Measurements from ENCODE around the gene PARP2.
A peak's percentile ranks its signal among the peaks of the same experiment; 100 is the strongest.
"Not testable (repeated sequence)": the region's sequence is repeated elsewhere in the genome, so short reads cannot be mapped to it uniquely, and the experiment has no call there.

Gene PARP2

DNA sequence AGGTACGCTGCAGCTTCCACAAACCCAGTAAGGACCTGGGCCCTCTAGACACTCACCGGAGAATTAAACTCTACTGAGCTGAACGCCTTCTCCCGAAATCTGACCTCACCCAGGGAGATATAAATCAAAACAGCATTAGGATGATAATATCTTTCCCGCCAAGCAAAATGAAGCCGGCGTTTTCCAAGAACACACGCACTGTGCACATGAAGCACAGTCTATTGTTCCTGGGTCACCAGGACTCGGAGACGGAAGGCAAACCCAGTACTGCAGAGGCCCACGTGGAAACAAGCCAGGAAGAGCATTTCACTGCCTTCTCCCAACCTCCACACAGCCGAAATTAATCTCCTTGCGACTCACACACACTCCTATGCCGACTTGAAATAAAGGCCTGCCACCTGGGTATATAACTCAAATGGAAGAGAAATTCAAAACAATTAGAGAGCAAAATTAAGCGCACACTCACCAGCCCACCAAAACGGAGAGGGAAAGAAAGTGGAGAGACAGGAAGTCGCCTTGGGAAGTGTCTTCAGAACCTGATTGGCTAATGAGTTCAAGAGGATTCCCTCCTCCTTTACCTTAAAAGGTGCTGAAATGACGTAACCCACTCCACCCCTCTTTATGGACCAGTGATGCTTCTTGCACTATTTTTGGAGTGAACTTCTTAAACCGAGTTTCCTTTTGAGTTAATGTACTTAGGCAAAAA lies 10.5 kb upstream of the PARP2 start, which contains the start of gene CCNB1IP1:
TSS of gene CCNB1IP1 (minus strand) at position 492 of the 706 bp plus-strand sequence. CDS start 16,756 bp downstream, outside the sequence.
- ATAC-seq: peak; percentile 98
- Mint-ChIP-seq H3K27me3 (no peaks in the 10 kb centered on the region), H3K4me3 (peak within 1 kb of the TSS; percentile 83 to 95), H3K27ac (peak within 1 kb of the TSS; percentile 87 to 88), H3K9me3 (no peaks in the 10 kb centered on the region), H3K4me1 (peaks cover 41% of the 10 kb centered on the region)
- peak; percentile 24 to 34 for DNase-seq

DNA sequence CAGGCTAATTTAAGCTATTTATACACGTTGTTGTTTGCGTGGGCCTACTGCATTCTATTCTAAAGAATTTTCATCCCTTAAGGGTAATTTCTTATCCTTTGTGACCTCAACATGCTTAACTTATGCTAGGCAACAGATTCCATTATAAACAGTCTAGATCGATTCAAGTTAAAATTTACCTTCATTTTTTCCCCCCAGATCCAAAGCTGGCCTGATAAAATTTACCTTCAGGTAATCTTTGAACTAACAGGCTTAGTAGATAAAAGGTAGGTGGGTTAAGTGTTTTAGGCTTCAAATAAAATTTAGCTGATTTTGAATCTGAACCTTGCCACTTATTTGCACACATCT lies 10.0 kb upstream of the PARP2 start:
- peak overlapping the region; percentile 87 to 88 for H3K27ac Mint-ChIP-seq
- no peaks in the 10 kb centered on the region for H3K9me3 Mint-ChIP-seq
- peaks cover 38% of the 10 kb centered on the region for H3K4me1 Mint-ChIP-seq
- no peaks in the 10 kb centered on the region for H3K27me3 Mint-ChIP-seq
- H3K4me3 Mint-ChIP-seq: peak overlapping the region; percentile 83 to 95
- no peak for DNase-seq
- peak; percentile 27 for ATAC-seq

DNA sequence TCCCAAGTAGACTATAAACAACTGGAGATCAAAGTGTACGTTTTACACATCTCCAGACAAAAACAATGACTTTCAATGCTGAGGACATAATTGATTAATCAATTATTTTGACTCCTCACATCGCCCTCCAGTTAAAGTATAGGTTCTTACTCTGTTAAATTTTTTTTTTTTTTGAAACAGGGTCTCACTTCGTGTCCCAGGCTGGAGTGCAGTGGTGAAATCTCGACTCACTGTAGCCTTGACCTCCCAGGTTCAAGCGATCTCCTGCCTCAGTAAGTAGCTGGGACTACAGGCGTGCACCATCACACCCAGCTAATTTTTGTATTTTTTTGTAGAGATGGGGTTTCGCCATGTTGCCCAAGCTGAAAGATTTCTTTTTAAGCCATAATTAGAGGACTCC lies 9.4 kb upstream of the PARP2 start:
- H3K27ac Mint-ChIP-seq: peak overlapping the region in 1 of 2 donors; percentile 87
- no peak for ATAC-seq
- H3K9me3 Mint-ChIP-seq: no peaks in the 10 kb centered on the region
- H3K4me3 Mint-ChIP-seq: no peak overlapping the region
- no peaks in the 10 kb centered on the region for H3K27me3 Mint-ChIP-seq
- H3K4me1 Mint-ChIP-seq: peaks cover 33% of the 10 kb centered on the region
- no peak for DNase-seq

DNA sequence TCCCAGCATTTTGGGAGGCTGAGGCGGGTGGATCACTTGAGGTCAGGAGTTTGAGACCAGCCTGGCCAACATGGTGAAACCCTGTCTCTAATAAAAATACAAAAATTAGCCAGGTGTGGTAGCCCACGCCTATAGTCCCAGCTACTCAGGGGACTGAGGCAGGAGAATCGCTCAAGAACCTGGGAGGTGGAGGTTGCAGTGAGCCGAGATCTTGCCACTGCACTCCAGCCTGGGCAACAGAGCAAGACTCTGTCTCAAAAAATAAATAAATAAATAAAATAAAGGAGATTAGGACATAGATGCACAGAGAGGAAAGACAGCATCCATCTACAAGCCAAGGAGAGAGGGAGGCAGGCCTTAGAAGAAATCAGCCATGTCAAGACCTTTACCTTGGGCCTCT lies 2.4 kb upstream of the PARP2 start:
- ATAC-seq, H3K9me3 Mint-ChIP-seq, H3K27ac Mint-ChIP-seq, H3K27me3 Mint-ChIP-seq, H3K4me3 Mint-ChIP-seq, DNase-seq: not testable (repeated sequence)
- peaks cover 22% of the 10 kb centered on the region for H3K4me1 Mint-ChIP-seq

DNA sequence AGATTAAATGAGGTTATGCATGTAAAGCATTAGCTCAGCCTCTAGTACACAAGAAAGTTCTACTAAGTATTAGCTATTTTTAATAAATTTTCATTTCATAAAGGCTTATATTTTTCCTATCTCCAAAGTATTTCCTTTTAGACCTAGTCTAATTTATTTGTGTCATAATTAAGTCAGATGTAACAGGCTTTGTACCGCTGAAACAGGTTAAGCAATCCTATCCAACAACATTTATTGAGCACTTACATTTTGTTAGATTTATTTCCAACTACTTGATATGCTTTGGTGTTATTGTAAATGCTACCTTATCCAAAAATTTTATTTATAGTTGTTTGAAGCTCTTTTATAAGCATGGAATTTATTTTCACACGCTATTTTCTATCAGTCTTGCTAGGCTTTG lies 1.8 kb upstream of the PARP2 start:
- no peak for DNase-seq
- Mint-ChIP-seq H3K27me3 (no peaks in the 10 kb centered on the region), H3K9me3 (no peaks in the 10 kb centered on the region), H3K4me1 (peaks cover 22% of the 10 kb centered on the region), H3K4me3 (no peak overlapping the region), H3K27ac (peak overlapping the region in 1 of 2 donors; percentile 86)
- no peak for ATAC-seq

DNA sequence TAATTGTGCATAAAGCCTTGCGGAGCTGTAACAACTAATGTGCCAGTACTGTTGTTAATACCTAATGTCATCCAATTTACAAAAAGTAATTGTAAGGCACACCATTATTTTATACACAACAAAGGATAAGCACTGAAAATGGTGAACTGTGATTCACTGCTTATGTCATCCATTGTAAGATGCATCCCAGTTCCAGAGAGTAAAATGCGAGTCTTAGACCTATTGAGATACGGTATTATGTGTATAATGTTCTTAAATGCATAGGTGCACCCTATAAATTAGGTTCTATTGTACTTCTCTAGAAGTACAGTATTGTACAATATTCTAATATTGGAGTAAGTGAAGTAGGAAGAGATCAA lies 406 bp downstream of the PARP2 start:
- Mint-ChIP-seq H3K27me3 (no peaks in the 10 kb centered on the region), H3K9me3 (no peaks in the 10 kb centered on the region), H3K4me3 (peak overlapping the region; percentile 87 to 93), H3K27ac (peak overlapping the region; percentile 91 to 98), H3K4me1 (peaks cover 22% of the 10 kb centered on the region)
- DNase-seq (no peak), ATAC-seq (no peak)

DNA sequence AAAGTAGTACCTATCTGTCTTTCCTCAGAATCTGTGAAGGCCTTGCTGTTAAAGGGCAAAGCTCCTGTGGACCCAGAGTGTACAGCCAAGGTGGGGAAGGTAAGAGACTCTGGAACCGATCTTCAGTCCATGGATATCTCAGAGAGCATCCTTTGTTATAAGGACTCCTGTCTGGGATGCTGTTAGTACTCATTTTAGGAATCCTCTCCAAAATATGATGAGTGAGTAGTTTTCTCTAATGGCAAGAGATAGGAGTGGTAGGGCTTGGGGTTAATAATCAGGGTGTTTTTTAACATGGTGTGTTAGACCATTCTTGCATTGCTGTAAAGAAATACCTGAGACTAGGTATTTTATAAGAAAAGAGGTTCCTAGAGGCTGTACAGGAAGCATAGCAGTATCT lies 1.9 kb downstream of the PARP2 start:
- Mint-ChIP-seq H3K27me3 (no peaks in the 10 kb centered on the region), H3K4me3 (no peak overlapping the region), H3K27ac (peak overlapping the region in 1 of 2 donors; percentile 23), H3K4me1 (peaks cover 22% of the 10 kb centered on the region), H3K9me3 (no peaks in the 10 kb centered on the region)
- DNase-seq (no peak), ATAC-seq (no peak)

DNA sequence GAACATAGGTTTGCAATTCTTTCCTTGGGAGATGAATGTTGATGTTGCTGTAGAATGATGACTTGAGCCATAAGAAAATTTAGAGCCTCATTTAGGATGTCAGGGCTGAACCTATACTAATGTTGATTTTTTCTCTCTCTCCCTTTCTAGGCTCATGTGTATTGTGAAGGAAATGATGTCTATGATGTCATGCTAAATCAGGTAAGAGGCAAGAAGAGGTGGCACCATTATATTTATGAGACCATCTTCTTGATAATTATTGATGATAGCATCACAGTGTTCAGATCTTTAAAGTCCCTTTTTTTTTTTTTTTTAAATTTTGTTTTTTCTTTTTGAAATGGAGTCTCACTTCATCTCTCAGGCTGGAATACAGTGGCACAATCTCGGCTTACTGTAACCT lies 3.3 kb downstream of the PARP2 start:
- Mint-ChIP-seq H3K27ac (peak overlapping the region in 1 of 2 donors; percentile 86), H3K27me3 (no peaks in the 10 kb centered on the region), H3K4me3 (no peak overlapping the region)

DNA sequence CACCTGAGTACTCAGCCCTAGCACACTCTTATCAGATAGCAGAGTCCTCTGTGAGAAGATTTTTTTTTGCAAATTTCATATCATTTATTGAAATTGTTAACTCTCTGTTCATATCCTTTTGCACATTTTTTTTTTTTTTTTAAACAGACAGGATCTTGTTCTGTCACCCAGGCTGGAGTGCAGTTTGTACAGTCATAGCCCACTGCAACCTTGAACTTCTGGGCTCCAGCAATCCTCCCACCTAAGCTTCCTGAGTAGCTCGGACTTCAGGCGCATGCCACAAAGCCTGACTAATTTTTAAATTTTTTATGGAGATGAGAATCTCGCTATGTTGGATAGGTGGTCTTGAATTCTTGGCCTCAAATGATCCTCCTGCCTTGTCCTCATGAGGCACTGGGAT lies 4.3 kb downstream of the PARP2 start:
- H3K9me3 Mint-ChIP-seq: no peaks in the 10 kb centered on the region
- ATAC-seq (no peak), DNase-seq (no peak)
- H3K4me1 Mint-ChIP-seq: peaks cover 22% of the 10 kb centered on the region
- no peaks in the 10 kb centered on the region for H3K27me3 Mint-ChIP-seq
- no peak overlapping the region for H3K27ac Mint-ChIP-seq
- no peak overlapping the region for H3K4me3 Mint-ChIP-seq

More for the DNA sequence above, 3.3 kb downstream of the PARP2 start:
- ATAC-seq (no peak), DNase-seq (no peak)
- Mint-ChIP-seq H3K4me1 (peaks cover 22% of the 10 kb centered on the region), H3K9me3 (no peaks in the 10 kb centered on the region)

DNA sequence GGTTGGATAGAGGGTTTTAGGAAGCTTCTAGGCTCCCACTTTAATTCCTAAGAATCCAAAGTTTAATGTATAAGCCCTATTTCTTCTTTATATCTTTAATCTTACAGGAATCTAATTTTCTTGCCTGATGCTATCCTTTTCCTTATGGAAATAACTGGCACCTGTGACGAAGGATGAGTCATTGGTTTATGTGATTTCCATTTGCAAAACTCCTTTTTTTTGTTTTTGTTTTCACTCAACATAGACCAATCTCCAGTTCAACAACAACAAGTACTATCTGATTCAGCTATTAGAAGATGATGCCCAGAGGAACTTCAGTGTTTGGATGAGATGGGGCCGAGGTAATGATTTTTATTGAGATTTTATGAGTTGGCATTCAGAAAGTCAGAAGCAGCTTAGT lies 6.8 kb downstream of the PARP2 start:
- Mint-ChIP-seq H3K4me1 (peaks cover 6% of the 10 kb centered on the region), H3K27ac (no peak overlapping the region), H3K4me3 (no peak overlapping the region), H3K27me3 (no peaks in the 10 kb centered on the region), H3K9me3 (no peaks in the 10 kb centered on the region)
- no peak for DNase-seq
- no peak for ATAC-seq

DNA sequence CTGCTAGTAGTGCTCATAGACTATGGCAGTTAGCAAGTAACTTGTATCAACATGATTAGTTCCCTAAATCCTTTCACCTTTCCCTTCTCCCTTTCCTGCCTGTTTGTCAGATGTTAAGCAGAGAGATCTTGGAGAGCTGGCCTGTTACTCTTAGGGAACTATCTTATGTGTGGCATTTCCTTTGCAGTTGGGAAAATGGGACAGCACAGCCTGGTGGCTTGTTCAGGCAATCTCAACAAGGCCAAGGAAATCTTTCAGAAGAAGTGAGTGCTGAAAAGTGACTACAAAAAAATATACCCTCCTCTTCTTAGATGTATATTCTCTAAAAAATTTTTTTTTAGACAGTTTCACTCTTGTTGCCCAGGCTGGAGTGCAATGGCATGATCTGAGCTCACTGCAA lies 7.4 kb downstream of the PARP2 start:
- ATAC-seq (no peak), DNase-seq (no peak)
- no peaks in the 10 kb centered on the region for H3K9me3 Mint-ChIP-seq
- H3K4me3 Mint-ChIP-seq: no peak overlapping the region
- H3K4me1 Mint-ChIP-seq: peaks cover 4% of the 10 kb centered on the region
- no peak overlapping the region for H3K27ac Mint-ChIP-seq
- H3K27me3 Mint-ChIP-seq: no peaks in the 10 kb centered on the region

DNA sequence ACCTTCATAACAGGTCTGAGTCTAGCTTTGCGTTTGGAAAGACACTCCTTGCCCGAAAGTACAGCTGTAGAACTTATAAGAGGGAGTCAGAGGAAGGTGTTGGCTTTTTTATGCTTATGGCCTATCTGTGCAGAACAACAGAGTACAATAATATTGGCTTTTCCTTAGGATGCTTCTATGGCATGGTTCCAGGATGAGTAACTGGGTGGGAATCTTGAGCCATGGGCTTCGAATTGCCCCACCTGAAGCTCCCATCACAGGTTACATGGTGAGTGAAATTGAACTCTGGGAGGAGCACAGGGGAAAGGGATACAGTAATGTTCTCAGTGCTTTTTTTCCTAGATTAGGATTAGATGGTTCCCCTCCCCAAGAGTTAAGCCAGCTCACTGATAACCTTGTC lies 13.0 kb downstream of the PARP2 start:
- Mint-ChIP-seq H3K27ac (peak overlapping the region in 1 of 2 donors; percentile 17), H3K4me1 (peaks cover 17% of the 10 kb centered on the region), H3K9me3 (no peaks in the 10 kb centered on the region), H3K4me3 (no peak overlapping the region), H3K27me3 (no peaks in the 10 kb centered on the region)
- no peak for ATAC-seq
- DNase-seq: no peak

DNA sequence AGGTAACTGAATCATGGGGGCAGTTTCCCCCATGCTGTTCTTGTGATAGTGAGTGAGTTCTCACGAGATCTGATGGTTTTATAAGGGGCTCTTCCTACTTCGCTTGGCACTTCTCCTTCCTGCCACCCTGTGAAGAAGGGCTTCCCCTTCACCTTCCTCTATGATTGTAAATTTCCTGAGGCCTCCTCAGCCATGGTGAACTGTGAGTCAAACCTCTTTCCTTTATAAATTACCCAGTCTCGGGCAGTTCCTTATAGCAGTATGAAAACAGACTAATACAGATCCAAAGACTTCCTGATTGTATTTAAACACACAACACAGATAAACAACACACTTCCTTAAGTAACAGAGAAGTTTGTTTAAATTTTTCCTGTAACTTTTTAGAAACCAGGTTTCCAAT lies 15.0 kb downstream of the PARP2 start:
- not testable (repeated sequence) for ATAC-seq, H3K27me3 Mint-ChIP-seq, H3K4me3 Mint-ChIP-seq, DNase-seq, H3K9me3 Mint-ChIP-seq
- Mint-ChIP-seq H3K4me1 (peaks cover 22% of the 10 kb centered on the region), H3K27ac (peak overlapping the region; percentile 56 to 72)

DNA sequence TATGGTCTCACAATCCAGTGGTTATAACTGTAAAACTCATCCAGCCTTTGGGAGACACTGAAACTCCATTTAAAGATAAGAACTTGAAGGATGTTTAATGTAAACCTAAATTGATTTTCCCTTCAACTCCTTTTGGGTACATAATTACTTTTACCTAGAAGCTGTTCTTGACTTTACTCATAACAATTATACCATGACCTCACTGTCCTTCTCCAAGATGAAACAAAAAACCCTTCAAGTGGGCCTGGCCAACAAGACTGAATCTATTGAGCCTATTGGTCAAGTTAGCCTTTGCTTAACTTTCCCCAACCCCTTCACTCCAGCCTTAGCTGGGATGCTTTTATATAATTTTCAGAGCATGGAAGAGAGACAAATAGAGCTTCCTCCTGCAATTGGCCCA lies 22.5 kb downstream of the PARP2 start:
- Mint-ChIP-seq H3K9me3 (no peaks in the 10 kb centered on the region), H3K4me3 (no peak overlapping the region), H3K27ac (peak overlapping the region in 1 of 2 donors; percentile 28), H3K4me1 (peaks cover 30% of the 10 kb centered on the region), H3K27me3 (no peaks in the 10 kb centered on the region)
- ATAC-seq: peak; percentile 49
- DNase-seq: no peak

DNA sequence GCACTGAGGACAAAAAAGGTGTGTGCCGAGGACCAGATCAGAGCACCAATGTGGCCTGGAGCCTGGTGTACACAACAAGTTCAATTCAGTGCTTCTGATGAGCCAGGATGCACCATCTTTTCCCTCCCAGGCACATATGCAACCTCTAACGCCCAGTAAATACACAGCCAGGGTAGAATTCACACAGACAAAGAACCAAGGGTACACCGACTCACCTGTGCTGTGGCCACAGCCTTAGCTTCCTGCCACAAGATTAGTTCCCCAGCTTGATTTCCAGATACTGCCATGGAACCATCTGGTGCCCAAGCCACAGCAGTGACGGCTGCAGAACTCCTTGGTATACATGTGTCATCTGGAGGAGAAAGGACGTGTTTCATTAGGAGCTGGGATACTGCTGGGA lies 29.4 kb downstream of the PARP2 start:
- Mint-ChIP-seq H3K27ac (no peak overlapping the region), H3K4me3 (no peak overlapping the region), H3K4me1 (peaks cover 8% of the 10 kb centered on the region), H3K9me3 (no peaks in the 10 kb centered on the region), H3K27me3 (no peaks in the 10 kb centered on the region)
- DNase-seq (no peak), ATAC-seq (no peak)

DNA sequence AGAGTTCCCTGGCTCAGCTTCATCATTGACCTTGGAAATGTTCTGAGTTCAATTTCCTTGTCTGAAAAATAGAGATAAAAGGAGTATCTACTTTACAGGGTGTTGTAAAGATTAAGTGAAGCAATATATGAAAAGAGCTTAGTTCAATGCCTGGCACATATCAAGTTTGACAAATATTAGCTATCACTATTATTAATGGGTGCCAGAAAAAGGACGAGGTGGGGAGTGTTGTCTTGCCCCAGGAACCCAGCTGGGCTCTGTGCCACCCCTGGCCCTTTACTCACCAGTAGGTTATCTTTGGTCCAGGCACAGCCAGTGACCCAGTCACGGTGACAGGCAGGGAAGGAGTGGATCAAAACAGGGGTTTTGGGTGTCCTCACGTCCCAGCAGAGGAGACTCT lies 32.0 kb downstream of the PARP2 start:
- no peak for ATAC-seq
- Mint-ChIP-seq H3K4me3 (no peak overlapping the region), H3K27ac (peak overlapping the region in 1 of 2 donors; percentile 54), H3K4me1 (no peaks in the 10 kb centered on the region), H3K27me3 (no peaks in the 10 kb centered on the region), H3K9me3 (no peaks in the 10 kb centered on the region)
- DNase-seq: no peak

DNA sequence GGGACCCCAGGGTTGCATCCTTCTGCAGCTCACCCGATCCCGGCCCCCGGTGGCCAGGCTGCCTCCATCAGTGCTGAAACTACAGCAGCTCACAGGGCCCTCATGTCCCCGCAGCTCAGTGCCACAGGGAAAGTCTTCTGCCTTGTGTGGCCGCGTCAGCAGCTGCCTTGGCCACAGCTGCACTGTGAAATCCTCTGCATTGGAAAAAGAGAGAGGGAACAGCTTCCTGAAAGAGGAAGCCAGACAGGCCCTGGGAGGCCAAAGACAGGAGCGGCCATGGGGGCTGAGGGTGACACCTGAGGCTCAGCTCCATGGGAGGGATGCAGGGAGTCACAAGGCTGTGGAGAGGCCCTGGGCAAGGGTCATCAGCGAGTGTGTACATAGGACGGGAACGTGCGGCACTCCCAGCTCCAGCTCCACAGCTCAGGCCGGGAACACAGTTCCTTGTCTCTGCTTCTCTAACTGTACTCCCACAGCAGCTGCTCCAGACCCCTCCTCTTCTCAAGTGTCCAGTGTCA lies 32.7 kb downstream of the PARP2 start:
- H3K27ac Mint-ChIP-seq: no peak overlapping the region
- no peaks in the 10 kb centered on the region for H3K27me3 Mint-ChIP-seq
- H3K4me1 Mint-ChIP-seq: no peaks in the 10 kb centered on the region

More for the DNA sequence above, 32.7 kb downstream of the PARP2 start:
- H3K4me3 Mint-ChIP-seq: no peak overlapping the region
- ATAC-seq (no peak), DNase-seq (no peak)
- no peaks in the 10 kb centered on the region for H3K9me3 Mint-ChIP-seq

All from stimulated activated naive CD8-positive, alpha-beta T cell treated with anti-CD3 and anti-CD28 coated beads, Interleukin-15, amount 100 ng/mL, for 72 hours (primary cell).